Measurements from ENCODE around the gene NF2.

The NF2 gene

GRCh38 chr22:29665486-29665885 lies 62.1 kb downstream of the NF2 start:
- Histone ChIP-seq H3K4me3 (ENCODE audit: extremely low read depth, insufficient read depth, low read length, poor library complexity, severe bottlenecking) (no peak overlapping the region), H3K4me1 (ENCODE audit: control insufficient read depth, insufficient read depth, low read length, poor library complexity, severe bottlenecking) (no peaks in the 10 kb centered on the region), H3K36me3 (ENCODE audit: control insufficient read depth, insufficient read depth, low read length) (peaks cover 47% of the 10 kb centered on the region), H3K27ac (ENCODE audit: low read depth, low read length, severe bottlenecking) (no peak overlapping the region), H3K9me3 (ENCODE audit: control insufficient read depth, low read length) (no peaks in the 10 kb centered on the region)
- WGBS, 2 experiments (ENCODE audit: insufficient coverage in 2 of 2): 67 to 100% methylated on average over 1 of the region's 8 CpGs

GRCh38 chr22:29668673-29669072 lies 65.2 kb downstream of the NF2 start:
- H3K36me3 ChIP-seq (ENCODE audit: control insufficient read depth, insufficient read depth, low read length): peaks cover 58% of the 10 kb centered on the region
- WGBS, 2 experiments (ENCODE audit: insufficient coverage in 2 of 2): 89 to 94% methylated on average over 2 to 3 of the region's 4 CpGs

GRCh38 chr22:29670626-29671025 lies 67.2 kb downstream of the NF2 start:
- no peaks in the 10 kb centered on the region for H3K4me1 ChIP-seq (ENCODE audit: control insufficient read depth, insufficient read depth, low read length, poor library complexity, severe bottlenecking)
- 77 to 83% methylated on average over 1 to 3 of the region's 3 CpGs for WGBS, 2 experiments (ENCODE audit: insufficient coverage in 2 of 2)
- no peak overlapping the region for H3K27ac ChIP-seq (ENCODE audit: low read depth, low read length, severe bottlenecking)
- peaks cover 65% of the 10 kb centered on the region for H3K36me3 ChIP-seq (ENCODE audit: control insufficient read depth, insufficient read depth, low read length)
- no peaks in the 10 kb centered on the region for H3K9me3 ChIP-seq (ENCODE audit: control insufficient read depth, low read length)
- no peak overlapping the region for H3K4me3 ChIP-seq (ENCODE audit: extremely low read depth, insufficient read depth, low read length, poor library complexity, severe bottlenecking)

More at GRCh38 chr22:29668673-29669072, 65.2 kb downstream of the NF2 start:
- no peaks in the 10 kb centered on the region for H3K4me1 ChIP-seq (ENCODE audit: control insufficient read depth, insufficient read depth, low read length, poor library complexity, severe bottlenecking)
- no peaks in the 10 kb centered on the region for H3K9me3 ChIP-seq (ENCODE audit: control insufficient read depth, low read length)
- H3K27ac ChIP-seq (ENCODE audit: low read depth, low read length, severe bottlenecking): no peak overlapping the region
- H3K4me3 ChIP-seq (ENCODE audit: extremely low read depth, insufficient read depth, low read length, poor library complexity, severe bottlenecking): no peak overlapping the region

DNA sequence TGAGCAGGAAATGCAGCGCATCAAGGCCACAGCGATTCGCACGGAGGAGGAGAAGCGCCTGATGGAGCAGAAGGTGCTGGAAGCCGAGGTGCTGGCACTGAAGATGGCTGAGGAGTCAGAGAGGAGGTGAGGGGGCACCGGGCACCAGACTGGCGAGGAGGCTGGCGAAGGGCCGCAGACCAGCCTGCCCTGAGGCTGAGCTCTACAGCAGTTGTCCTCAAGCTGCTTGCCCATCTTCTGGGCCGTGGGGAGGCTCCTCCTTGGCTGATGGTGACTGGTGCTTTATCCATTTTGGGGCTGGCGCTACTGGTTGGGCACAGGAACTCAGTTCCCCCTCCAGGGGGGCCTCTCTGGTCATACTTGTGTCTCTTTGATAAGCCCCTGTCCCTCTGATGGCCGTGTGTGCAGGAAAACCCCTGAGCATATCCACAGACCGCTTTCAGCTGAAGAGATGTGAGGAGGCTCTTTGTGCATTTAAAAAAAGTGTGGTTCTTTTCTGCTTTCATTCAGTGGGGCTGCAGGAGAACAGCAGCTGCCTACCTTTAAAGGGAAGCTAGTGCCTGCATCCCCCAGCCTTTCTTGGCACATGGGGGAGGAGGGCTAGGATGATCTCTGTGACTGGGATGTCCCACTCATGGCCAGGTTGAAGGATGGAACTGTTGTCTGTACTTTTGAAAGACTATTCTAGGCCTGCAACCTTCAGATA lies 70.1 kb downstream of the NF2 start:
- H3K36me3 ChIP-seq (ENCODE audit: control insufficient read depth, insufficient read depth, low read length): peaks cover 82% of the 10 kb centered on the region
- no peak overlapping the region for H3K4me3 ChIP-seq (ENCODE audit: extremely low read depth, insufficient read depth, low read length, poor library complexity, severe bottlenecking)
- H3K9me3 ChIP-seq (ENCODE audit: control insufficient read depth, low read length): no peaks in the 10 kb centered on the region
- 96% methylated on average over 10 to 12 of the region's 14 CpGs for WGBS, 2 experiments (ENCODE audit: insufficient coverage in 2 of 2)
- H3K27ac ChIP-seq (ENCODE audit: low read depth, low read length, severe bottlenecking): no peak overlapping the region
- no peaks in the 10 kb centered on the region for H3K4me1 ChIP-seq (ENCODE audit: control insufficient read depth, insufficient read depth, low read length, poor library complexity, severe bottlenecking)

GRCh38 chr22:29674121-29674520 lies 70.7 kb downstream of the NF2 start:
- Histone ChIP-seq H3K4me1 (ENCODE audit: control insufficient read depth, insufficient read depth, low read length, poor library complexity, severe bottlenecking) (no peaks in the 10 kb centered on the region), H3K36me3 (ENCODE audit: control insufficient read depth, insufficient read depth, low read length) (peaks cover 82% of the 10 kb centered on the region), H3K27ac (ENCODE audit: low read depth, low read length, severe bottlenecking) (no peak overlapping the region), H3K4me3 (ENCODE audit: extremely low read depth, insufficient read depth, low read length, poor library complexity, severe bottlenecking) (no peak overlapping the region), H3K9me3 (ENCODE audit: control insufficient read depth, low read length) (no peaks in the 10 kb centered on the region)
- WGBS, 2 experiments (ENCODE audit: insufficient coverage in 2 of 2): 94 to 99% methylated on average over 7 to 8 of the region's 8 CpGs

- no peak overlapping the region for H3K27ac ChIP-seq (ENCODE audit: low read depth, low read length, severe bottlenecking)
- H3K36me3 ChIP-seq (ENCODE audit: control insufficient read depth, insufficient read depth, low read length): peaks cover 84% of the 10 kb centered on the region
- no CpG with 5 or more reads among the region's 1 CpG for WGBS, 2 experiments (ENCODE audit: insufficient coverage in 2 of 2)
- no peak overlapping the region for H3K4me3 ChIP-seq (ENCODE audit: extremely low read depth, insufficient read depth, low read length, poor library complexity, severe bottlenecking)
- H3K4me1 ChIP-seq (ENCODE audit: control insufficient read depth, insufficient read depth, low read length, poor library complexity, severe bottlenecking): no peaks in the 10 kb centered on the region
- no peaks in the 10 kb centered on the region for H3K9me3 ChIP-seq (ENCODE audit: control insufficient read depth, low read length)
These were observed 75.9 kb downstream of the NF2 start for GRCh38 chr22:29679316-29679715.

- H3K36me3 ChIP-seq (ENCODE audit: control insufficient read depth, insufficient read depth, low read length): peaks cover 57% of the 10 kb centered on the region
- 86 to 91% methylated on average over 4 of the region's 4 CpGs for WGBS, 2 experiments (ENCODE audit: insufficient coverage in 2 of 2)
These were observed 80.1 kb downstream of the NF2 start for GRCh38 chr22:29683536-29683935.

GRCh38 chr22:29684244-29684643 lies 80.8 kb downstream of the NF2 start:
- Histone ChIP-seq H3K9me3 (ENCODE audit: control insufficient read depth, low read length) (no peaks in the 10 kb centered on the region), H3K4me1 (ENCODE audit: control insufficient read depth, insufficient read depth, low read length, poor library complexity, severe bottlenecking) (peaks cover 3% of the 10 kb centered on the region), H3K36me3 (ENCODE audit: control insufficient read depth, insufficient read depth, low read length) (peaks cover 50% of the 10 kb centered on the region), H3K4me3 (ENCODE audit: extremely low read depth, insufficient read depth, low read length, poor library complexity, severe bottlenecking) (no peak overlapping the region), H3K27ac (ENCODE audit: low read depth, low read length, severe bottlenecking) (no peak overlapping the region)
- 98 to 100% methylated on average over 3 to 4 of the region's 4 CpGs for WGBS, 2 experiments (ENCODE audit: insufficient coverage in 2 of 2)

More at GRCh38 chr22:29683536-29683935, 80.1 kb downstream of the NF2 start:
- no peaks in the 10 kb centered on the region for H3K4me1 ChIP-seq (ENCODE audit: control insufficient read depth, insufficient read depth, low read length, poor library complexity, severe bottlenecking)
- H3K27ac ChIP-seq (ENCODE audit: low read depth, low read length, severe bottlenecking): no peak overlapping the region
- H3K9me3 ChIP-seq (ENCODE audit: control insufficient read depth, low read length): no peaks in the 10 kb centered on the region
- H3K4me3 ChIP-seq (ENCODE audit: extremely low read depth, insufficient read depth, low read length, poor library complexity, severe bottlenecking): no peak overlapping the region

DNA sequence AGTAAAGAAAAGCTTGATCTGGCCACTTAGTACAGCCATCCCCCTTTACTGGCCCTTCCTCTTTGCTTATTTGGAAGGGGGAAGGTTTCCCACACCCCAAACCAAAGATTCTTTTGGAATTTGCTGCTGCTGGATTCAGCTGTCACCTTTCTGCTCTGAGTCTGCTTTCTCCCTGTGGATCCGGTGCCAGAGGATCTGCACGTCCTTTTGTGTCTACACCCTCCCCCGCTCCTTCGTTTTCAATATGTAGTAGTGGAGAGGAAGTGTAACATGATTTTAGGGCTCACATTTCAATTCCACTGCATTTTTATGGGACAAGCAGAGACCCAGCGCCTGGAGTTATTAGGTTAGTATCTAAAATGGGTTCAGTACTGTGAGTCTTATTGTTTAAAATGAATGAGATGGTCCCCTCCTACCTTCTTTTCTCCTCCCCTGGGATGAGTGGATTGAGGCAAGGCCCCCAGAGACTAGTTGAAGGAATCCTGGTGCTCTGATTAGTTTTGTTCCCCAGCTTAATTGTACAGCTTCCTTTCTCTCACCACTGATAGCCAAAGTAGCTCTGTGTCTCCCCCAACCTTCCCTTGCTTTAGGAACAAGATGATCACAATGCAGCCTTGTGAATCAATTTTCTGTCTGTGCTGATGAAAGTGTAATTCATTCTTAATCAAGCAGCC lies 85.9 kb downstream of the NF2 start:
- Histone ChIP-seq H3K36me3 (ENCODE audit: control insufficient read depth, insufficient read depth, low read length) (peaks cover 13% of the 10 kb centered on the region), H3K27ac (ENCODE audit: low read depth, low read length, severe bottlenecking) (no peak overlapping the region), H3K4me3 (ENCODE audit: extremely low read depth, insufficient read depth, low read length, poor library complexity, severe bottlenecking) (no peak overlapping the region), H3K9me3 (ENCODE audit: control insufficient read depth, low read length) (no peaks in the 10 kb centered on the region), H3K4me1 (ENCODE audit: control insufficient read depth, insufficient read depth, low read length, poor library complexity, severe bottlenecking) (peaks cover 12% of the 10 kb centered on the region)
- WGBS, 2 experiments (ENCODE audit: insufficient coverage in 2 of 2): 40% methylated on average over 1 of the region's 5 CpGs; no CpG with 5 or more reads in 1 of the 2 experiments

DNA sequence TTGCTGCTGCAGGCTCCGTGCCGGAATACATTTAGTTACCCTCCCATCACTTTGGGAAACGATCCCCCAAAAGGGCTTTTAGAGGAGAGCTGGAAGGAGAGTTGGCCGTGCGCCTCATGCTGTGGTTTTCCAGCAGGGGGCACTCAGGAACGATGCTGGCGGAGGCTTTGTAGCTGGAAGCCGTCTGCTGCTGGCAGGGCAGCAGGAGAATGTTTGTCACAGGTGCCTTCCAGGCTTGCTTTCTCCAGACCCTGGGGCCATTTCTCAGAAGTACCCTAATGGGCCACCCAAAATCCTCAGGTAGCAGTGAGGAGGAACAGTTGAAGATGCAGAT lies 86.4 kb downstream of the NF2 start:
- H3K36me3 ChIP-seq (ENCODE audit: control insufficient read depth, insufficient read depth, low read length): peaks cover 18% of the 10 kb centered on the region
- no peaks in the 10 kb centered on the region for H3K9me3 ChIP-seq (ENCODE audit: control insufficient read depth, low read length)
- H3K4me3 ChIP-seq (ENCODE audit: extremely low read depth, insufficient read depth, low read length, poor library complexity, severe bottlenecking): no peak overlapping the region
- H3K27ac ChIP-seq (ENCODE audit: low read depth, low read length, severe bottlenecking): no peak overlapping the region
- H3K4me1 ChIP-seq (ENCODE audit: control insufficient read depth, insufficient read depth, low read length, poor library complexity, severe bottlenecking): peaks cover 12% of the 10 kb centered on the region
- WGBS, 2 experiments (ENCODE audit: insufficient coverage in 2 of 2): 4 to 28% methylated on average over 5 of the region's 8 CpGs

DNA sequence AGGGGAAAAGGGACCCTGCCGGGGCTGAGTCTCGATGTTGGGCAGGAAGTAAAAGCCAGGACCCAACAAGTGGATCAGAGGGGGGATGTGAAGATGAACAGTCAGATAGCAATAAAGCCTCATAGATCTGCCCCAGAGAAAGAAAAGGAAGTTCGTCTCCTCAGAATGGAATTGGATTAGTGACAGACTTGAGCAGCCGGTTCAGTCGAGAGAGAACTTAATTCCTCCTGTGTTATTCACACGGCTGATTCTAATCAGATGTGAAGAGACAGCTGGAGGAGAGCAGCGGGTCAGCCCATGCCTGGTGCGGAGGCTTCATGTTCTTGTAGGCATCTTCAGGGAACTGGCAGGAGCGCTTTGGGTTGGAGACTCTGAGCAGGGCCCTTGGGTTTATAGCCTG lies 87.0 kb downstream of the NF2 start:
- 80 to 84% methylated on average over 9 of the region's 9 CpGs for WGBS, 2 experiments (ENCODE audit: insufficient coverage in 2 of 2)
- H3K9me3 ChIP-seq (ENCODE audit: control insufficient read depth, low read length): no peaks in the 10 kb centered on the region
- no peak overlapping the region for H3K27ac ChIP-seq (ENCODE audit: low read depth, low read length, severe bottlenecking)
- H3K4me3 ChIP-seq (ENCODE audit: extremely low read depth, insufficient read depth, low read length, poor library complexity, severe bottlenecking): no peak overlapping the region
- H3K4me1 ChIP-seq (ENCODE audit: control insufficient read depth, insufficient read depth, low read length, poor library complexity, severe bottlenecking): peaks cover 12% of the 10 kb centered on the region
- H3K36me3 ChIP-seq (ENCODE audit: control insufficient read depth, insufficient read depth, low read length): peaks cover 19% of the 10 kb centered on the region

Measured in mesodermal cell (in vitro differentiated cells).